Parathyroid adenoma (tissue), 2 donors: ENCODE results near the gene PTAR1.

Source experiments
- H2AFZ ChIP-seq: fragments of 300-600 bp; sonication (generic); one replicate; pipeline ENCODE4 v1.7.0; 2017; ENCODE audit warnings: antibody characterized with exemption, mild to moderate bottlenecking
- H3K27ac ChIP-seq: fragments of 300-600 bp; sonication (generic); one replicate; pipeline ENCODE4 v1.7.0; 2017
- H3K27me3 ChIP-seq: fragments of 300-600 bp; sonication (generic); one replicate; pipeline ENCODE4 v1.7.0; 2017; ENCODE audit warnings: low read length; ENCODE audit not compliant: control insufficient read depth, insufficient read depth
- H3K36me3 ChIP-seq: fragments of 300-600 bp; sonication (generic); one replicate; pipeline ENCODE4 v1.7.0; 2017; ENCODE audit warnings: low read length; ENCODE audit not compliant: control insufficient read depth, insufficient read depth
- H3K4me1 ChIP-seq: fragments of 300-600 bp; sonication (generic); one replicate; pipeline ENCODE4 v1.7.0; 2017; ENCODE audit warnings: control low read depth
- H3K4me2 ChIP-seq: fragments of 300-600 bp; sonication (generic); one replicate; pipeline ENCODE4 v1.7.0; 2017; ENCODE audit warnings: low read length
- H3K4me3 ChIP-seq: fragments of 300-600 bp; sonication (generic); one replicate; pipeline ENCODE4 v1.7.0; 2017; ENCODE audit warnings: low read depth, low read length
- H3K79me2 ChIP-seq: fragments of 300-600 bp; sonication (generic); one replicate; pipeline ENCODE4 v1.7.0; 2017; ENCODE audit warnings: control low read depth
- H3K9ac ChIP-seq: fragments of 300-600 bp; sonication (generic); one replicate; pipeline ENCODE4 v1.7.0; 2017; ENCODE audit warnings: mild to moderate bottlenecking
- H3K9me3 ChIP-seq: fragments of 300-600 bp; sonication (generic); one replicate; pipeline ENCODE4 v1.7.0; 2017; ENCODE audit warnings: low read length; ENCODE audit not compliant: control insufficient read depth
- TF ChIP-seq, protein P1 (sequence below): fragments of 300-600 bp; sonication (generic); IDR thresholded peaks from one replicate; pipeline ENCODE4 v1.7.0; 2017; ENCODE audit warnings: antibody characterized with exemption, mild to moderate bottlenecking
- donor health status: primary hyperparathyroidism.

PTAR1 gene

DNA sequence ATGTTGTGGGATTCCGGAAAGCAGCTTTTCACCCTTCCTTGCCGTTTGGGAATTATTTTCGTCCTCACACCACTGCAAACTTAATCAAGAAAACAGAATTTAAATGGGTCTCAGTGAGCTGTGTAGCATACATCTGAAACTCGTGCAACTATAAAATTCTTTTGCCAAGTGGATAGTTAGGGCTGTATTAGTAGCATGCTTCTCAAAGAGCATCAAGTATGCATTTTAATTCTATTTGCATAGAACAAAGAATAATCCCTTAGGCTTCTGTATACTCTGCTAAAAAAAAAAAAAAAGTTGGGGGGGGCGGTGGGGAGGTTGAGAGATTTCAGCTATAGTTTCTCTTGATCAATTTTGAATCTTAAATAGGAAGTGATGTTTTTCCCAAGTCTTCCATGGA is 75.9 kb downstream of the PTAR1 start:
- H3K9me3 ChIP-seq, result no peaks in the 10 kb centered on the region
- no peaks in the 10 kb centered on the region for H3K79me2 ChIP-seq
- TF ChIP-seq, protein P1, sequence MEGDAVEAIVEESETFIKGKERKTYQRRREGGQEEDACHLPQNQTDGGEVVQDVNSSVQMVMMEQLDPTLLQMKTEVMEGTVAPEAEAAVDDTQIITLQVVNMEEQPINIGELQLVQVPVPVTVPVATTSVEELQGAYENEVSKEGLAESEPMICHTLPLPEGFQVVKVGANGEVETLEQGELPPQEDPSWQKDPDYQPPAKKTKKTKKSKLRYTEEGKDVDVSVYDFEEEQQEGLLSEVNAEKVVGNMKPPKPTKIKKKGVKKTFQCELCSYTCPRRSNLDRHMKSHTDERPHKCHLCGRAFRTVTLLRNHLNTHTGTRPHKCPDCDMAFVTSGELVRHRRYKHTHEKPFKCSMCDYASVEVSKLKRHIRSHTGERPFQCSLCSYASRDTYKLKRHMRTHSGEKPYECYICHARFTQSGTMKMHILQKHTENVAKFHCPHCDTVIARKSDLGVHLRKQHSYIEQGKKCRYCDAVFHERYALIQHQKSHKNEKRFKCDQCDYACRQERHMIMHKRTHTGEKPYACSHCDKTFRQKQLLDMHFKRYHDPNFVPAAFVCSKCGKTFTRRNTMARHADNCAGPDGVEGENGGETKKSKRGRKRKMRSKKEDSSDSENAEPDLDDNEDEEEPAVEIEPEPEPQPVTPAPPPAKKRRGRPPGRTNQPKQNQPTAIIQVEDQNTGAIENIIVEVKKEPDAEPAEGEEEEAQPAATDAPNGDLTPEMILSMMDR, result no peak
- no peaks in the 10 kb centered on the region for H3K4me1 ChIP-seq
- no peak overlapping the region for H3K27ac ChIP-seq
- no peaks in the 10 kb centered on the region for H3K27me3 ChIP-seq
- no peak overlapping the region for H3K4me3 ChIP-seq
- H2AFZ ChIP-seq, result no peak overlapping the region
- H3K4me2 ChIP-seq, result no peak overlapping the region
- no peaks in the 10 kb centered on the region for H3K36me3 ChIP-seq
- no peak overlapping the region for H3K9ac ChIP-seq

DNA sequence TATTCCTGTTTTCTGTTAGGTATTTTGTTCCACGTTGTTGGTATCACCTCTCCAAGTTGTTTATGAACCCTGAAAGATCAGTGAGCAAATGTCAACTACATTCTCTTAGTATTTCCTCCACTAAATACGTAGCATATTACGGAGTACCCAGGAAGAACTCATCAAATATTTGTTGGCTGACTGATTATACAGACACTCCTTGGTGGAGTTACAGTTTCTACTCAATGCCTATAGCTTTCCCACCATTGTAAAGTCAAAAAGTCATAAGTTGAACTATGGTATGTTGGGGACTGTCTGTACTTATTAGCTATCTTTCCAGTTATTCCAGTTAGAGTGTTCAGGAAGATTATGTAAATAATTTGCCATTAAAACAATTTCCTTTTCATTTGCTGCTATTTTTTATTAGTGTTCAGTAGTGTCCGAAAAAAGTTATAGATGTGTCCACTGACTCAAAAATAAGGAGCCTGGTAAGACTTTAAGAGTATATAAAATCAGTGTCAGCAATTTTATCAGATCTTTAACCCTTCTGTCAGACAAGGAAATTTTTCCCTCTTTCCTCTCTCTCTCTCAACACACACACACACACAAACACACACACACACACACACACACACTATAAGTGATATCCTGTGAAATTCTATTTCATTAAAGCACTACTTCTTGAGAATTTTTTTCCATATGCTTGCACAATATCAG is 80.8 kb downstream of the PTAR1 start:
- no peak overlapping the region for H3K9ac ChIP-seq
- H3K4me3 ChIP-seq, result no peak overlapping the region
- no peak overlapping the region for H2AFZ ChIP-seq
- H3K4me1 ChIP-seq, result peaks cover 6% of the 10 kb centered on the region
- TF ChIP-seq, protein P1, result no peak
- no peaks in the 10 kb centered on the region for H3K27me3 ChIP-seq
- H3K9me3 ChIP-seq, result no peaks in the 10 kb centered on the region
- H3K36me3 ChIP-seq, result no peaks in the 10 kb centered on the region
- no peak overlapping the region for H3K27ac ChIP-seq
- H3K79me2 ChIP-seq, result no peaks in the 10 kb centered on the region
- H3K4me2 ChIP-seq, result no peak overlapping the region

DNA sequence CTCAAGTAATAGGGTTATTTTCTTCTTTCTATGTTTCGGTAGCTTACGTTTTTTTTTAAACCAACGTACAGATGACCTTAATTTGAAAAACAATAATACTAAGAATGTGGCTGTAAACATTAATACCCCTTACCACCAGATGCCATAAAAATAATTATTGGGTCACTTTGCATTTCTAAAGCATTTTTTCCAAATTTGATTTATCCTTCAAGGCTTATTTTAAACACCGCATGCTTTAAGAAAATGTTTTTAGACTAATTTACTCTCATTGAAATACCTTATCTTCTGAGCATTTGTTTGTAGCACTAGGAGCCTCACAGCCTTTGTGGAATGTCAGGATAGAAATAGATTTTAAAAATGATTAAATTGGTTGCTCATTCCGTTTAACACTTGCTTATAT is 81.9 kb downstream of the PTAR1 start:
- H3K27ac ChIP-seq, result no peak overlapping the region
- peaks cover 6% of the 10 kb centered on the region for H3K4me1 ChIP-seq
- H3K9ac ChIP-seq, result no peak overlapping the region
- H2AFZ ChIP-seq, result no peak overlapping the region
- no peaks in the 10 kb centered on the region for H3K9me3 ChIP-seq
- TF ChIP-seq, protein P1, result no peak
- H3K4me3 ChIP-seq, result no peak overlapping the region
- no peaks in the 10 kb centered on the region for H3K36me3 ChIP-seq
- H3K27me3 ChIP-seq, result no peaks in the 10 kb centered on the region
- no peak overlapping the region for H3K4me2 ChIP-seq
- no peaks in the 10 kb centered on the region for H3K79me2 ChIP-seq

DNA sequence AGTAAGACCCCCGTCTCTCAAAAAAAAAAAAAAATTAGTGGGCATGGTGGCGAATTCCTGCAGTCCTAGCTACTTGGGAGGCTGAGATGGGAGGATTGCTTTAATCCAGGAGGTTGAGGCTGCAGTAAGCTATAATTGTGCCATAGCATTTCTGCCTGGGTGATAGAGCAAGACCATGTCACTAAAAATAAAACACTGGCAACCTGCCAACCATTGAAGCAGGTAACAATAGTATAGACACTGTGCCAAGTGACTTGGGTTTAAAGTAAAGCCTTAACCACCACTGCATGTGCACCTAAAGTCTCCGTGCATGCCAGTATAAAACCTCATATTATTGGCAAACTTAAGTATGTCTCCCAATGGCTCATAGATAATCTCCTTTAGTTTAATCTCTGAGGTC is 84.2 kb downstream of the PTAR1 start:
- TF ChIP-seq, protein P1, result no peak
- Histone ChIP-seq H3K36me3 (no peaks in the 10 kb centered on the region), H3K4me2 (no peak overlapping the region), H3K79me2 (no peaks in the 10 kb centered on the region), H3K9me3 (no peaks in the 10 kb centered on the region), H3K9ac (no peak overlapping the region), H2AFZ (no peak overlapping the region), H3K4me3 (no peak overlapping the region), H3K4me1 (peaks cover 6% of the 10 kb centered on the region), H3K27me3 (no peaks in the 10 kb centered on the region), H3K27ac (no peak overlapping the region)
